Glutamatergic neuron (in vitro differentiated cells): ENCODE data around the gene TSPO. TPM values are rescaled to one million over a fixed set of nuclear protein-coding genes. Genes with fewer than 3 reads are reported as not detected.

ENCODE experiments used
- DNase-seq: peaks from one replicate; pipeline ENCODE4 v3.0.0; 2022
- H3K27ac Mint-ChIP-seq: one replicate; pipeline ENCODE4 v1.8.0; 2020; ENCODE audit warnings: mild to moderate bottlenecking, mixed read lengths, inconsistent platforms; ENCODE audit not compliant: unreplicated experiment
- H3K27me3 Mint-ChIP-seq: one replicate; pipeline ENCODE4 v1.8.0; 2020; ENCODE audit warnings: mild to moderate bottlenecking, moderate library complexity, mixed read lengths, inconsistent platforms; ENCODE audit not compliant: unreplicated experiment
- H3K36me3 Mint-ChIP-seq: one replicate; pipeline ENCODE4 v1.8.0; 2020; ENCODE audit warnings: mild to moderate bottlenecking, mixed read lengths, inconsistent platforms; ENCODE audit not compliant: unreplicated experiment
- H3K4me1 Mint-ChIP-seq: one replicate; pipeline ENCODE4 v1.8.0; 2020; ENCODE audit warnings: mild to moderate bottlenecking, low read depth, mixed read lengths, inconsistent platforms; ENCODE audit not compliant: unreplicated experiment
- H3K4me3 Mint-ChIP-seq: one replicate; pipeline ENCODE4 v1.8.0; 2020; ENCODE audit warnings: mild to moderate bottlenecking, mixed read lengths, inconsistent platforms; ENCODE audit not compliant: unreplicated experiment
- H3K9me3 Mint-ChIP-seq: one replicate; pipeline ENCODE4 v1.8.0; 2020; ENCODE audit warnings: mild to moderate bottlenecking, moderate library complexity, mixed read lengths, inconsistent platforms; ENCODE audit not compliant: unreplicated experiment
- total RNA-seq: library from RNA; stranded (reverse); fragmentation: NEBNext Ultra II Directional; extraction: Animal tissue kit (Norgen Biotek cat#: 25700); gene quantifications from one replicate; pipeline ENCODE4 v1.2.1, GENCODE V29; 2021; ENCODE audit not compliant: unreplicated experiment
- TF ChIP-seq, protein P1 (sequence below): fragments of 200-600 bp; sonication (generic); IDR thresholded peaks from one replicate; pipeline ENCODE4 v1.5.0; 2021; ENCODE audit not compliant: partially characterized antibody, unreplicated experiment

Gene TSPO
- total RNA-seq, 1 donor from 2014 or later, result 4.0 TPM

DNA sequence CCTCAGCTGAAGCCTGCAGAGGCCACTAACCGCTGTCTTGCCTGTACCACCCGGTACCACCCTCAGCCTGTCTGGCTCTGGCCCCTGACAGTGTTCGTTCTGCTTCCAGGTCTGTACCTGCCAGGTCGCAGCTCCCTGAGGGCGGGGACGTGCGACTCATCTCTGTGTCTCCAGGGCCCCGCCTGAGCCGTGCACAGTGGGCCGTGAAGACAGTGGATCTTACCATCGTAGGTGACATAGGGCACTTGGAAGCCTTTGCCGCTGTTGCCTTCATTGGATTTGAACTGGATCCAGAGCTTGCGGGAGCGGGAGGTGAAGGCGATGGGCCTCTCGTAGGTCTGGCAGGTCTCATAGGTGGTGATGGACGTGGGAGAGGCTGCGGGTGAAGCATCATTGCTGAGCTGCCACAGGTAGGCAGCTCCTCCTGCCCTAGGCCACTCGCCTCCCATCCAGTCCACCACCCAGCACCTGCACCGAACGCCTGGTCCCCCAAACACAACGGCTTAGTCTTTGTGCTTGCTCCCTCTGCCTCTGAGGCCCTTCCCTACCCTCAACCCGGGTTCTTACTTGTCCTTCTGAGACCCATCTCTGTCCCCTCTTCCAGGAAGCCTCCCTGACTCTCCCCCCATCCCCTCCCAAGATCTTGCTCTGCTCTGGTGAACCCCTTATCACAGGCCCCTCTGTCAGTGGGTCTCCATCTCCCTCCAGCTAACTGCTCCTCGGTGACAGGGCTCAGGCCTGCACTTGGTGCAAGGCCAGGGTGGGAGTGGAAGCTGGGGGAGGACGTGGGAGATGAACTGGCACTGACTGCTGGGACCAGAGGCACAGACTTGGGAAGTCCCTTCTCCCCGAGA lies 56.7 kb downstream of the TSPO start:
- Mint-ChIP-seq H3K9me3 (no peaks in the 10 kb centered on the region), H3K27ac (no peak overlapping the region), H3K36me3 (no peaks in the 10 kb centered on the region), H3K4me1 (peaks cover 2% of the 10 kb centered on the region), H3K27me3 (peaks cover 4% of the 10 kb centered on the region), H3K4me3 (no peak overlapping the region)
- DNase-seq, result no peak
- TF ChIP-seq, protein P1, sequence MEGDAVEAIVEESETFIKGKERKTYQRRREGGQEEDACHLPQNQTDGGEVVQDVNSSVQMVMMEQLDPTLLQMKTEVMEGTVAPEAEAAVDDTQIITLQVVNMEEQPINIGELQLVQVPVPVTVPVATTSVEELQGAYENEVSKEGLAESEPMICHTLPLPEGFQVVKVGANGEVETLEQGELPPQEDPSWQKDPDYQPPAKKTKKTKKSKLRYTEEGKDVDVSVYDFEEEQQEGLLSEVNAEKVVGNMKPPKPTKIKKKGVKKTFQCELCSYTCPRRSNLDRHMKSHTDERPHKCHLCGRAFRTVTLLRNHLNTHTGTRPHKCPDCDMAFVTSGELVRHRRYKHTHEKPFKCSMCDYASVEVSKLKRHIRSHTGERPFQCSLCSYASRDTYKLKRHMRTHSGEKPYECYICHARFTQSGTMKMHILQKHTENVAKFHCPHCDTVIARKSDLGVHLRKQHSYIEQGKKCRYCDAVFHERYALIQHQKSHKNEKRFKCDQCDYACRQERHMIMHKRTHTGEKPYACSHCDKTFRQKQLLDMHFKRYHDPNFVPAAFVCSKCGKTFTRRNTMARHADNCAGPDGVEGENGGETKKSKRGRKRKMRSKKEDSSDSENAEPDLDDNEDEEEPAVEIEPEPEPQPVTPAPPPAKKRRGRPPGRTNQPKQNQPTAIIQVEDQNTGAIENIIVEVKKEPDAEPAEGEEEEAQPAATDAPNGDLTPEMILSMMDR, result no peak

DNA sequence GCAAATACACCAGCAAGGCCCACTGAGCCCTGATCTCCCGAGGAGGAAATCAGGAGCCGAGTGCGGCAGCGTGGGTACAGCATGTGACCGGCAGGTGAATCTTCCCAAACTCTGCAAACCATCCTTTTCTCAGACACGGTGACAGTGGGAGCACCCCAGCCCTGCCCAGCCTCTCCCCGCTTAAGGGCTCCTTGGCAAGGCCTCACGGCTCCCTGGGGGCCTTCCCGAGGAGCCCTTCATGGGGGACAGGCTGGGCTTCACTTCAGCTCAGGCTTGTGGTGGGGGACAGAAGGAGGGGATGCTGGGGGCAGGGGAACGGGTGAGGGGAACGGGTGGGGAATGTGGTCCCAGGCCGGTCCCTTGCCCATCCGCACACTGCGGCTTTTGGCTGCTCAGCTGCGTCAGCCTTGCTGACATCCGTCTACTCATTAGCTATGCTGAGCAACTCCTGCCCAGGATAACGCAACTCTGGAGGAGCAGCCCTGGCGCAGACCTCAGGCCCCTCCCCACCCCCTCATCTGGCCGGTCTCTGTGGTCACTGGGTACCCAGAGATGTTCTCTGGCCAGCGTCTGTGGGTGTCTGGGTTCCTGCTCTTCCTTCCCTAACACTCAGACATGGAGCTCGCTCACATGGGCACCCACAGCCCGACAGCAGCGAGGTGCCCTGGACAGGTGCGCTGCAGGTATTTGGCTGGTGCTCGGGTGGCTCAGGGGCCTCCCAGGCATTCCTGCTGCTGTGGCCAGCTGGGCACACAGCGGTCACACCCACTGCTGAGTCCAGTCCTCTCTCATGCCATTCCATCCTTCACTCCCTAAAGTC lies 57.6 kb downstream of the TSPO start:
- Mint-ChIP-seq H3K4me1 (peaks cover 1% of the 10 kb centered on the region), H3K36me3 (no peaks in the 10 kb centered on the region), H3K4me3 (no peak overlapping the region), H3K27me3 (peaks cover 4% of the 10 kb centered on the region), H3K27ac (no peak overlapping the region), H3K9me3 (no peaks in the 10 kb centered on the region)
- no peak for DNase-seq
- TF ChIP-seq, protein P1, result no peak

DNA sequence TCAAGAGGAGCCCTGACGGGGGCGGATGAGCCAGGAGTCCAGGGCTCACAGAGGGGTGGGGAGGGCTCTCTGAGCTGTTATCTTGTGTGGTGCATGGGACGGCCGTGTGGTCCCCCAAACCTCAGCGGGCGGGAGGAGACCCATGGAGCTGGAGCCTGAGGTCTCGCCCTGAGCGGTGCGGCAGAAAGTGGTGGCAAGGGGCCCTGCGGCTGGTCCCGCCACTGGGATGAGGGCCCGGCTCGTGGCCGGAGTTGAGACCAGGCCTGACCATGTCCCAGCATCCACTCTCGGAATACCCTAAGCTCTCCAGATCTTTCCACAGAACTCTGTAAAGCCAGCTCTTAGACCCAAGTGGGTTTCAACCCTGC lies 58.1 kb downstream of the TSPO start:
- Mint-ChIP-seq H3K27ac (no peak overlapping the region), H3K36me3 (no peaks in the 10 kb centered on the region), H3K4me1 (peaks cover 1% of the 10 kb centered on the region), H3K4me3 (no peak overlapping the region), H3K27me3 (peaks cover 4% of the 10 kb centered on the region), H3K9me3 (no peaks in the 10 kb centered on the region)
- no peak for DNase-seq
- TF ChIP-seq, protein P1, result no peak

DNA sequence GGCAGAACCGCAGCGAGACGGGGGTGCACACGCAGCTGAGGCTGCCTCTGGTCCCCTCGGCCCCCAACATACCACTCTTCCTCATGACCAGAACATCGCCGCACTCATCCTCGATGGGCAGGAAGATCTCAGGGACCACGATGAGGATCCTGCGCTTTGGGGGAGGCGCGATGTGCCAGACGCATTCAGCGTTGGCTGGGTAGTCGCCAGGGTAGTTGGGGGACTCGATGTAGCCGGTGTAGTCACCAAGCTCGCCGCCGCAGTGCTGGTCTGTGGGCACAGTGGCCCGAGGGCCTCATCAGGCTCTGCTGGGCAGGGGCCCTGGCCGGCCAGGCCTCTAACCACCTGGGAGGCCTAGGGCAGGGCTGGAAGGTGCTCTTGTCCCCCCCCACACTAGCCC lies 58.6 kb downstream of the TSPO start:
- H3K36me3 Mint-ChIP-seq, result no peaks in the 10 kb centered on the region
- H3K27ac Mint-ChIP-seq, result no peak overlapping the region
- H3K4me3 Mint-ChIP-seq, result no peak overlapping the region
- TF ChIP-seq, protein P1, result no peak
- H3K9me3 Mint-ChIP-seq, result no peaks in the 10 kb centered on the region
- no peak for DNase-seq
- H3K4me1 Mint-ChIP-seq, result peaks cover 3% of the 10 kb centered on the region
- peaks cover 5% of the 10 kb centered on the region for H3K27me3 Mint-ChIP-seq
